Activated naive CD8-positive, alpha-beta T cell (primary cell): ENCODE results near the gene SSX2IP.

Experiments used
- H3K27ac Mint-ChIP-seq: one replicate; pipeline ENCODE4 v1.8.0; 2021; ENCODE audit warnings: mixed read lengths
- H3K27me3 Mint-ChIP-seq: one replicate; pipeline ENCODE4 v1.8.0; 2021; ENCODE audit warnings: mixed read lengths
- H3K36me3 Mint-ChIP-seq: one replicate; pipeline ENCODE4 v1.8.0; 2021; ENCODE audit warnings: mixed read lengths
- H3K4me1 Mint-ChIP-seq: one replicate; pipeline ENCODE4 v1.8.0; 2021; ENCODE audit warnings: low read depth, mixed read lengths
- H3K4me3 Mint-ChIP-seq: one replicate; pipeline ENCODE4 v1.8.0; 2021; ENCODE audit warnings: mild to moderate bottlenecking, mixed read lengths
- H3K9me3 Mint-ChIP-seq: one replicate; pipeline ENCODE4 v1.8.0; 2021; ENCODE audit warnings: low read depth, mixed read lengths

Gene SSX2IP

DNA sequence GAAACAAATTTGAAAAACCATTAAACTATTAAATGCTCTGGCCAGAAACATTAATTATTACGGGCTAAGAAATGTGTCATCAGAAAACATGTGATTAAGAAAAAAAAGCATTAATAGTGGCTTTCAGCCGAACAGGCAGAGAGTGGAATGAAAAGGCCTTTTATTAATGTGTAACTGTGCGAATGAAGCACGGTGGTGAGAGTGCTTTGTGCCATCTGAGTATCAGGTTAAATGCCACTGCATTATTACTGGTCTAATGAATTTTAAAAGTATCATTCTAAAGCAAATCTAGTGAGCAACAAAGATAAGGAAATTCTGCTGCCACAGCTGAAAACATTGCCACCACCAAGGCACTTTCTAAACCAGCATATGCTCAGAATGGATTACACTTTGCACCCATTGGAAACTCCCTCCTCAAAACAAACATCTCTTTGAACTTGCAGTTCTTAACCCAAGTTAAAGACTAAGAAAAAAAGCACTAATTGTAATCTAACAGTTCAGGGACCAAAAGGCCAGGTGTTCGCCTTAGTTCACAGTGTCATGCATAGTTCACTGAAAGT, 30.0 kb upstream of the SSX2IP start:
- Mint-ChIP-seq H3K27me3 (no peaks in the 10 kb centered on the region), H3K4me3 (no peak overlapping the region), H3K27ac (no peak overlapping the region), H3K4me1 (peaks cover 7% of the 10 kb centered on the region), H3K36me3 (no peaks in the 10 kb centered on the region), H3K9me3 (no peaks in the 10 kb centered on the region)

DNA sequence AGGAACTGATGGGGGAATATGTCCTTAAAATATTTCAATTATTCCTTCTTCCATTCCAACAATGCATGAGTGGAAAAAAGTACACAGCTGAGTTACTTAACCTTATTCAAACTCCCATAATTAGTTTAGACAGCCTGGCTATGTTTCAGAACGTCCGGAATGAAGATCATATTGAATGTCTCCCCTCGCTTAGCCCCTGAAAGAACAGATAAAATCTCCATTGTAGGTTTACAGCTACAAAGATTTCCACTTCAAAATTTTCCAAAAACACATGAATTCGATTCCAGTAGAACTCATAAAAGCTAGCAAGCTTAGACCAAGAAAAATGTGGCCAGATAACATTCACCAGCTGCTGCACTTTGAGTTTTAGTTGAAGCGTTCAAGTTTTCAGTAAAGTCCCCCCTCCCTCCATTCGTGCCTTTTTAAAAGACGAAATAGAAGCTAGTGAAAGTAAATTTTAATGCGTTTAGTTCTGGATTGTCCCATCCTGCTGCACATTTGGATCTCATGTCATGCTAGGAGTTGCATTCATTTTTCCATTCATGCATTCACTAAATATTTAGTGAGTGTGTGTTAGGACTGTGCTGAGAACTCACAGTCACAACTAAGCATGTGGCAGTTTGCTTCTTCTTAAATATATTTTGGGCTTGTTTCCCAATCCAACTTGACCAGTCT, 29.4 kb upstream of the SSX2IP start:
- no peak overlapping the region for H3K4me3 Mint-ChIP-seq
- no peaks in the 10 kb centered on the region for H3K27me3 Mint-ChIP-seq
- no peaks in the 10 kb centered on the region for H3K36me3 Mint-ChIP-seq
- no peaks in the 10 kb centered on the region for H3K9me3 Mint-ChIP-seq
- peaks cover 7% of the 10 kb centered on the region for H3K4me1 Mint-ChIP-seq
- no peak overlapping the region for H3K27ac Mint-ChIP-seq

DNA sequence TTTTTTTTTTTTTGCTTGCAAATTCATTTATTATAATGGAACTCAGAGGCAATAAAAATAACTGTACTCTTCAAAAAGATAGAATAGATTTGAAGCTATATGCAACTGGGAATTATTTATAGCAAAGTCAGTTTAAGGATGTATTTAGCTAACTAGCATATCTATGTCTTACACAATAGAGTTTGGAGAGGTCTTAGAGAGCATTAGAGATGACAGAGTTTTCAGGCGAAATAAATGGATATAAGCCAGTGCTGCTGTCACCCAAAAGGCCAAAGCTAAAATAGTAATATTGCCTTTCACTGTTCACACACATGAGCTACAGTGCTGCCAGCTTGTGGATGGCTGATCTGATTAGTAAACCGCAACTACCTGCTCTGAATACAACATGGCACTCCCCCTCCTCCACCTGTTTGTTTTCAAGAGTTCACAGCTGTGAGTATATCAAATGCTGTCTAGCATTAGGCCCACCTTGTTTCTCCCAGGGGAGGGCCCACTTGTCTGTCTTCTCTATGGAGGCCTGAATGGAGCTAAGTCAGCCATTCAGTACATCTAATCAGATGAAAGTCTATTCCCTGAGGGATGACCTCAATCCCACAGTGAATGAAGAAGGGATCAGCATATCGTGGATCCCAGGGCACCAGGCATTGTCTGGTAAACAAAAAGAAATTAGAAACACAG, 25.2 kb upstream of the SSX2IP start:
- Mint-ChIP-seq H3K4me1 (no peaks in the 10 kb centered on the region), H3K9me3 (no peaks in the 10 kb centered on the region), H3K27me3 (peaks cover 1% of the 10 kb centered on the region), H3K36me3 (no peaks in the 10 kb centered on the region), H3K27ac (no peak overlapping the region), H3K4me3 (no peak overlapping the region)

DNA sequence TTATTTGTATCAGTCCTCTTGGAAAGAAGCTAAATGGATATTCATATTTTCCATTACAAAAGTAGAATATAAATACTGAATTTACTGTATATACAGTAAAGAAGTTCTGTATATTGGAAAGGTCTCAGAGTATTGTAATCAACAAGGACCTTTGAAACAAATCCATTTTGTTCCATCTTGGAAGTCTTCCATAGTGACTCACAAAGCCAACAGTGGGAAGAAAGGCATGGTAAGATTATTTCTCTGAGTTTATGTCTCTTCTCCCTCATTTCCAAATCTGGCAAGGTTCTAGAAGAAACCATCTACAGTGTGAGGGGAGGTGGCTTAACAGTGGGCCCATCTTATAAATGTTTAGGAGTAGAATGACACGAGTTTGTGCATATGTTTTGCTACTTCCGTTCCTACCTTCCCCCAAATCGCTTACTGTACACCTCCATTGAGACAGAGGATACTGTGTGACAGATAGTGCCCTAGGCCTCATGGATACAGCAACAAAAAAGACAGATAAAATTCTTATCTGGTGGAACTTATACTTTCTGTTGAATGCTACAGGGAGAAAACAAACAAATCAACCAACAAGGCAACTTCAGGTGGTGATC, 22.1 kb upstream of the SSX2IP start:
- H3K36me3 Mint-ChIP-seq = no peaks in the 10 kb centered on the region
- no peaks in the 10 kb centered on the region for H3K4me1 Mint-ChIP-seq
- no peak overlapping the region for H3K27ac Mint-ChIP-seq
- no peaks in the 10 kb centered on the region for H3K9me3 Mint-ChIP-seq
- H3K27me3 Mint-ChIP-seq = peaks cover 1% of the 10 kb centered on the region
- no peak overlapping the region for H3K4me3 Mint-ChIP-seq

DNA sequence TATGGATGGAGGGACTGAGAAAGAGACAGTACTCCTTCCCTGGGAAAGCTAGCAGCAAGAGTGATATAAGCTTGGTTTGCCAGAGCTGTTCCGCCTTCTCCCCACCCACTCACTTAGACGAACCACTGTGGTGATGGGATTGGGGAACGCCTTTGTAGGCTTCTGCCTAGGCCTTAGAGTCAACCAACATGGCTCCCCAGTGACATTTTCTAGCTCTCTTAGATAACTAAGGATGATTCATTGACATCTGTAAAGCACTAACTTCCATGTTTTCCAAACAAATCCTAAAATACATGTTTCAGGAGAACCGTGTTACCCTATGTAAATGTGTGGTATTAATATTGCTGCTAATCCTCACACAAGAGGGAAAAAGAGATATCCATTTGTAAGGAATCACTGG, 21.6 kb upstream of the SSX2IP start:
- Mint-ChIP-seq H3K4me1 (no peaks in the 10 kb centered on the region), H3K36me3 (no peaks in the 10 kb centered on the region), H3K4me3 (no peak overlapping the region), H3K27ac (no peak overlapping the region), H3K9me3 (no peaks in the 10 kb centered on the region), H3K27me3 (peaks cover 1% of the 10 kb centered on the region)

DNA sequence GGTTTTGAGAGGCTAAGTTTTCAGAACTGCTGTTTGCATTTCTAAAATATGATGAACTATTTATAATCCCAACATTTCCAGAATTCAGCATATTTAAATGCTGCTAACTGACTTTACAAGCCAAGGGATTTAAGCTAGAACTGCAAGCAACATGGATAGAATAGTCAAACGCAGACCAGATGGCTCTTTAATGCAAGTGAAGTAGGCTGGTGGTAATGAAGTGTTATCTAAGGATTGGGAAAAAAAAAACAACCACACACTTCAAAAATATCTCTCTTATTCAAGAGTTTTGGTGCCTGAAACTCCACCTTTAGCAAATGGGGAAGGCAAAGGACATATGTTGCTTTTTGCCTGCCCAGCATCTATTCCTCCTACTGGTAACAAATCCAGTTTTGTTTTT, 20.9 kb upstream of the SSX2IP start:
- H3K27me3 Mint-ChIP-seq = peaks cover 1% of the 10 kb centered on the region
- no peaks in the 10 kb centered on the region for H3K4me1 Mint-ChIP-seq
- H3K36me3 Mint-ChIP-seq = no peaks in the 10 kb centered on the region
- no peak overlapping the region for H3K4me3 Mint-ChIP-seq
- H3K9me3 Mint-ChIP-seq = no peaks in the 10 kb centered on the region
- H3K27ac Mint-ChIP-seq = no peak overlapping the region

DNA sequence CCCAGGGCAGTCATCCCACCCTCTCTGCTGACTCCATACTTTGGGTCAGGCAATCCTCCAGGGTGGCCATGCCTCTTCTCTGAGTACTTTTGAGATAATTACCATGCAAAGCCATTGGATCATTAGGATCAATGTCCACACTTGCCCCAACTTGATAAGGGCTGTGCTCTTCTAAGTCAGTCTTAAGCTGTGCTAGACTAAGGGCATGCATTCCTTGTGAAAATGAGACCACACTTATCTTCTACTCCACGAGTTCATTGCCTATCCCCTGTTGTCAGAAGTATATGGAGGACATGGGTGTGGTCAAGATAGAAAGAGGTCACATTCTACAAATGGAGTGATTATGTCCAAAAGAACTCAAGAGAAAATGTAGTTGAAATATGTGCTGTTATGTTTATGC, 18.9 kb upstream of the SSX2IP start:
- Mint-ChIP-seq H3K27me3 (no peaks in the 10 kb centered on the region), H3K27ac (no peak overlapping the region), H3K36me3 (no peaks in the 10 kb centered on the region), H3K9me3 (no peaks in the 10 kb centered on the region), H3K4me3 (no peak overlapping the region), H3K4me1 (no peaks in the 10 kb centered on the region)

DNA sequence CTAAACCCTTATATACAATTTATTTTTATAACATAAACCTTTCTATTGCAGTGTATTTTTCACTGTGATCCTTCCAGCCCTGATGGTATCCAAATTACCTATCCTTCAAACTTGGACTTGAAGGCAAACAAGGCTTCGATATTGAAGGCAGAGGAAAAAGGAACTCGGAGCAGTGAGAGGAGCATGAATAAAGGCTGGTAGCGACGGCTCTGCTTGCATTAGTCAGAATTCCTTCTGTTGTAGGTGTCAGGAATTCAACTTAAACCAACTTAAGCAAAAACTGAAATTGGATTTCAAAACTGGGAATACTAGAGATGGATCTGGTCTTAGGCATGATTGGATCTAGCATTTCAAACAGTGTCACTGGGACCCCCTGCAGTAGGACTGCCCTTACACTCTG, 17.8 kb upstream of the SSX2IP start:
- no peaks in the 10 kb centered on the region for H3K9me3 Mint-ChIP-seq

DNA sequence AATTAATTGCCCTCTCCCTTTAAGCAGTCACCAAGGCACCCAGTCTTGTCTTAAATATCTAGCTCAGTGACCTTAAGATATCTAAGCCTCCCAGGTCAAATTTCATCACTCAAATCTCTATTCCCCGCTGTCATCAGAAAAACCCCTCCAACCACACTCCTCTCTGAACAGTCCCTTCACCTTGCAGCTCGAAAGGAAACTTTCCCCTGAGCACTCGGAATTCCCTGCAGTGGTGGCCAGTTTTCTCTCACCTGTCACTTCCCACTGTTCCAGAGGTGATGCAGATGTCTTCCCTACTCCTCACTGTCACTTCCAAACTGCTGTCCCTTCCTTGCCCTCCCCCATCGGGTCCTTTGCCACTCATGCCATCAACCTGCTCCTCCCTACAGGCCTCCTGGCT, 15.3 kb upstream of the SSX2IP start:
- peaks cover 8% of the 10 kb centered on the region for H3K4me1 Mint-ChIP-seq
- no peak overlapping the region for H3K27ac Mint-ChIP-seq
- no peaks in the 10 kb centered on the region for H3K36me3 Mint-ChIP-seq
- H3K27me3 Mint-ChIP-seq = peaks cover 10% of the 10 kb centered on the region
- no peak overlapping the region for H3K4me3 Mint-ChIP-seq
- H3K9me3 Mint-ChIP-seq = no peaks in the 10 kb centered on the region

More for the DNA sequence above, 17.8 kb upstream of the SSX2IP start:
- no peaks in the 10 kb centered on the region for H3K36me3 Mint-ChIP-seq
- H3K4me1 Mint-ChIP-seq = no peaks in the 10 kb centered on the region
- H3K27me3 Mint-ChIP-seq = no peaks in the 10 kb centered on the region
- no peak overlapping the region for H3K4me3 Mint-ChIP-seq
- H3K27ac Mint-ChIP-seq = no peak overlapping the region

DNA sequence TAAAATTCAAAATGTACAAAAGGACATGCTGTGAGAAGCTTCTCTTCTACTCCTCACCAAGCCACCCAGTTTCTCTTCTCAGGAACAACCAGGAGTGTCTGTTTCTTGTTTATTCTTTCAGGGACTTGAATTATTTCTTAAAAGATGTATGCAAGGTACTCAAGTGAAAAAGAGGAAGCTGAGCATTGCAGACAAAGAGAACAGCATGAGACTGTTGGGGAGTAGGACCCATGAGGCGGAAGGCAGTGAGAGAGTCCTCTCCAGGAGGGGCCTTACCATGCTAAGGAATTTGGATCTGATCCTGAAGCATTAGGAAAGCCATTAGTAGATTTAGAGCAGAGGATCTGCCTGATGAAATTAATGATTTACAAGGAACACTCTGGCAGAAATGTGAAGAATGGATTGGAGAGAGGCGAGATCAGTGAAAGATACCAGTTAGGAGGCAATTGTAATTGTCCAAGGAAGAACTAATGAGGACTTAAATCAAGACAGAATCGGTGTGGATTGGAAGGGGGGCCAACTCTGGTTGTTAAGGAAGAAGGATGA, 14.7 kb upstream of the SSX2IP start:
- peaks cover 10% of the 10 kb centered on the region for H3K27me3 Mint-ChIP-seq
- H3K4me1 Mint-ChIP-seq = peaks cover 14% of the 10 kb centered on the region
- H3K36me3 Mint-ChIP-seq = no peaks in the 10 kb centered on the region
- H3K27ac Mint-ChIP-seq = no peak overlapping the region
- no peak overlapping the region for H3K4me3 Mint-ChIP-seq
- H3K9me3 Mint-ChIP-seq = no peaks in the 10 kb centered on the region

DNA sequence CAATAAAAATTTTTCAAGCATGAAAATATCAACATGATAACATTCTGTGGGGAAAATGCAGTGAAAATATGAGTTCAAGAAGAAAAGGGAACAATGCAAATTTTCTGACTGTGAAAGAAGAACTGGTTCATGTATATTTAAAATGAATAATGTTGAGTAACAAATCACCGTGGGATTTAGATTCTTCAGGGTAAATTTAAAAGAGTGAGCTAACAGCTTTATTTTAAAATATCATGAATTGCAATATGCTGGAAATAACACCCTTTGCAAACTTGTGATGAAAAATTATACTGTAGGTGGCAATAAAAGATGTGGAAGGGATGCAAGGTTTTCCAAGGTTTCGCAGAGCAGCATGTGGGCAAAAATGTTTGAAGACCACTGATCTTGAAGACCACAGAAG, 13.2 kb upstream of the SSX2IP start:
- Mint-ChIP-seq H3K9me3 (no peaks in the 10 kb centered on the region), H3K4me1 (peaks cover 17% of the 10 kb centered on the region), H3K4me3 (no peak overlapping the region), H3K27me3 (peaks cover 10% of the 10 kb centered on the region), H3K36me3 (no peaks in the 10 kb centered on the region), H3K27ac (no peak overlapping the region)

DNA sequence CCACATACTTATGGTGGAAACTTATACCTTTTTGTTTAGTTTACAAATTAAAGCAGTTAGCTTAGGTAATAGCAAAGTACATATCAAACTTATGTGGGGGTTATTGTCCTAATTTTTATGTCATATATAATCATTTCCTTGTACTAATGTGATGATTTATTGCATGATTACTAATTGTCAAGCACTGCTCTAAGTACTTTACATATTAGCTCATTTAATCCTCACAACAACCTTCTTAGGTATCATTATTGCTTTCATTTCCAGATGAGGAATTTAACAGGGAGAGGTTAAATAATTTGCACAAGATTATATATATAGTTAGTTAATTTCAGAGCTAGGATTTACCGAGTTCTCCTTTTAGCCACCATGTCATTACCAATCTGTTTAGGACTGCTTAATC, 11.9 kb upstream of the SSX2IP start:
- no peak overlapping the region for H3K4me3 Mint-ChIP-seq
- peaks cover 17% of the 10 kb centered on the region for H3K4me1 Mint-ChIP-seq
- no peak overlapping the region for H3K27ac Mint-ChIP-seq
- H3K36me3 Mint-ChIP-seq = no peaks in the 10 kb centered on the region
- peaks cover 10% of the 10 kb centered on the region for H3K27me3 Mint-ChIP-seq
- no peaks in the 10 kb centered on the region for H3K9me3 Mint-ChIP-seq

DNA sequence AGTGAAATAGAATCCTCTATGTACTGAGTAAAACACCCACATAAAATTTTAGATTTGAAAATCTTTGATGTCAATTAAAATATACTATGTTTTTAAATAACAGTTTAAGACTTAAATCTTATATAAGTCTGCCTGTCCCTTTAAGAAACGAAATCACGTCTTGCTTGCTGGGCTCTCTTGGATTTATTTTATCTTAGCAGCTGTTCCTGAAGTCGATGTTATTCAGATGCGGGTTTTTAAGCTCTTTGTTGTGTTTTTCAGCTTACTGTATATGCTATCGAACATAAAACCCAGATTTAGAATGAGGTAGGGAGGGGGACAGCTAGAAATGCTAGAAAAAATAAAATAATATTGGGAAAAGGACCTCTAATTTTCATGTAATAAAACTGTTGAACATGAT, 11.1 kb upstream of the SSX2IP start:
- no peaks in the 10 kb centered on the region for H3K9me3 Mint-ChIP-seq
- peaks cover 17% of the 10 kb centered on the region for H3K4me1 Mint-ChIP-seq
- no peaks in the 10 kb centered on the region for H3K36me3 Mint-ChIP-seq
- no peak overlapping the region for H3K27ac Mint-ChIP-seq
- H3K27me3 Mint-ChIP-seq = peaks cover 10% of the 10 kb centered on the region
- no peak overlapping the region for H3K4me3 Mint-ChIP-seq

DNA sequence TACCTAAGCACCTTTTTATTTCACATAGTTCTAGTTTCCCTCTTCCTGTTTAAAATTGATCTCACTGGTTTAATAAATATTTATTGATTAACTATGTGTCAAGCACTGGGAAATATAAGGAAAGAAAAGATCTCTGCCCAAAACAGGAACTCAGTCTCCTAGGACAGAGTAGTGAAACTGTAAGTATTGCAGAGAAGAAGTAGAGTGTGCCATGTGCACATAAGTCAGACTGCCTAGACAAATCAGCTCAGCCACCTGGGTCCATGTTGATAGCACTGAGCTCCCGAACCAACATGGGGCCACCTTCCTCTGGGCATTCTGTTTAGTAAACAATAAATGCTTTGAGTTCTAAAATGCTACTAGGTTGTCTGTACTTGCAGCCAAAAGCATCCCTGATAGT, 9.8 kb upstream of the SSX2IP start:
- no peak overlapping the region for H3K4me3 Mint-ChIP-seq
- H3K27me3 Mint-ChIP-seq = peaks cover 10% of the 10 kb centered on the region
- H3K36me3 Mint-ChIP-seq = no peaks in the 10 kb centered on the region
- no peaks in the 10 kb centered on the region for H3K9me3 Mint-ChIP-seq
- H3K27ac Mint-ChIP-seq = no peak overlapping the region
- H3K4me1 Mint-ChIP-seq = peaks cover 17% of the 10 kb centered on the region
